ENCODE measurements around the gene APLF.

APLF gene

DNA sequence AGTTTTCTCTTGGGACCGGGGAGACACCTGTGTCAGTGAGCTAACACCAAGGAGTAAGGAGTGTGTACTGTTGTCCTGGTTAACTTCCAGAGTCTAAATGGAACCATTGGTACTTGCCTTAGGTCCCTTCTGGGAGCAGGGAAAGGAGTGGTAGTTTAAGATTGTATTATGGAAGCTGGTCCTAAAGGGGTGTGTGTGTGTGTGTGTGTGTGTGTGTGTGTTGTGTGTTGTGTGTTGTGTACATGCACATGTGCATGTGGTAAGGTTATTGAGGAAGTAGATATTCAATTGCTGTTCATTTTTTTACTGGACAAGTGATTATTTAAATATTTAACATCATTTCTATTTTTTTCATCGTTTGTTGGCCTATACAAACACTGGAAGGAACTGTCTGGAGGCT lies 1.4 kb downstream of the APLF start:
- no peak for TF ChIP-seq CTCF (IDR thresholded peaks at IDR 0.05; ENCODE audit: low read depth, low read length)
- peak overlapping the region; percentile 99 for H3K4me3 ChIP-seq (ENCODE audit: low read depth, low read length)

GRCh38 chr2:68469935-68470334 lies 2.5 kb downstream of the APLF start:
- H3K4me3 ChIP-seq (ENCODE audit: low read depth, low read length): no peak overlapping the region
- TF ChIP-seq CTCF (IDR thresholded peaks at IDR 0.05; ENCODE audit: low read depth, low read length): no peak

DNA sequence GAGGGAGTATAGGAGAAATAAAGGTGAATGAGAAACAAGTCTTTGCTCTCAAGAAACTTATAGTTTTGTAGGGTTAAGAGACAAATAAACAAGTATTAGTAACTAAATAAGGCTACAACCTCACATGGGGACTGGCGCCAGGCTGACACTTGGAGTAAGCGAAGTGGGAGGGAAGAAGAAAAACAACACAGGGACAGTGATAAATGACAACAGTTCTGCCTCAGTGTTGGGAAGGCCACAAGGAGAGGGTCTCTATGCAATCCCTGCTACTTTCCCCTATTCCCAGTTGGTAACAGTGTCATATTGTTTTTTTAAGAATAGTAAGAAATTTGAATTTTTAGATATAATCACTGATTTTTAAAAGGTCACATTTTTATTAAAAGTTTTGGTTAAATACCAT lies 4.0 kb downstream of the APLF start:
- TF ChIP-seq CTCF (IDR thresholded peaks at IDR 0.05; ENCODE audit: low read depth, low read length): no peak
- no peak overlapping the region for H3K4me3 ChIP-seq (ENCODE audit: low read depth, low read length)

- TF ChIP-seq CTCF (IDR thresholded peaks at IDR 0.05; ENCODE audit: low read depth, low read length): no peak
Measured at GRCh38 chr2:68472796-68473414, 5.5 kb downstream of the APLF start.

GRCh38 chr2:68475110-68475509 lies 7.7 kb downstream of the APLF start:
- no peak overlapping the region for H3K4me3 ChIP-seq (ENCODE audit: low read depth, low read length)
- TF ChIP-seq CTCF (IDR thresholded peaks at IDR 0.05; ENCODE audit: low read depth, low read length): no peak

More at GRCh38 chr2:68472796-68473414, 5.5 kb downstream of the APLF start:
- H3K4me3 ChIP-seq (ENCODE audit: low read depth, low read length): no peak overlapping the region

- TF ChIP-seq CTCF (IDR thresholded peaks at IDR 0.05; ENCODE audit: low read depth, low read length): no peak
- no peak overlapping the region for H3K4me3 ChIP-seq (ENCODE audit: low read depth, low read length)
Measured at GRCh38 chr2:68475576-68475975, 8.2 kb downstream of the APLF start.

- no peak for TF ChIP-seq CTCF (IDR thresholded peaks at IDR 0.05; ENCODE audit: low read depth, low read length)
- H3K4me3 ChIP-seq (ENCODE audit: low read depth, low read length): no peak overlapping the region
Measured at GRCh38 chr2:68476454-68476853, 9.1 kb downstream of the APLF start.

Measured in WI38 (cell line).